Vagina (tissue), 2 donors: ENCODE measurements around the gene SLC17A9.

Experiments
- POLR2A ChIP-seq, 2 donors: fragments of 450-650 bp; IDR thresholded peaks; one replicate each; pipeline ENCODE4 v1.6.1; 2017; ENCODE audit warnings: antibody characterized with exemption in 2 of 2, mild to moderate bottlenecking in 2 of 2, moderate library complexity in 2 of 2
- POLR2AphosphoS5 ChIP-seq, 2 donors: sonication (generic); formaldehyde crosslinking; IDR thresholded peaks; one replicate each; pipeline ENCODE4 v1.9.0; 2017; ENCODE audit warnings: antibody characterized with exemption in 2 of 2, mild to moderate bottlenecking in 2 of 2, low read depth in 1 of 2; ENCODE audit not compliant: insufficient read depth in 1 of 2
- TF ChIP-seq, protein P1 (sequence below), 3 experiments: fragments of 450-650 bp in 2 of 3; fragments of 200-600 bp in 1 of 3; sonication (generic) in 1 of 3; IDR thresholded peaks; one replicate each; pipeline ENCODE4 v1.5.1; 2017 to 2019; ENCODE audit warnings: antibody characterized with exemption in 3 of 3, mild to moderate bottlenecking in 2 of 3, moderate library complexity in 2 of 3

GRCh38 chr20:63013207-63013606, 60.7 kb downstream of the SLC17A9 start:
- TF ChIP-seq, protein P1, sequence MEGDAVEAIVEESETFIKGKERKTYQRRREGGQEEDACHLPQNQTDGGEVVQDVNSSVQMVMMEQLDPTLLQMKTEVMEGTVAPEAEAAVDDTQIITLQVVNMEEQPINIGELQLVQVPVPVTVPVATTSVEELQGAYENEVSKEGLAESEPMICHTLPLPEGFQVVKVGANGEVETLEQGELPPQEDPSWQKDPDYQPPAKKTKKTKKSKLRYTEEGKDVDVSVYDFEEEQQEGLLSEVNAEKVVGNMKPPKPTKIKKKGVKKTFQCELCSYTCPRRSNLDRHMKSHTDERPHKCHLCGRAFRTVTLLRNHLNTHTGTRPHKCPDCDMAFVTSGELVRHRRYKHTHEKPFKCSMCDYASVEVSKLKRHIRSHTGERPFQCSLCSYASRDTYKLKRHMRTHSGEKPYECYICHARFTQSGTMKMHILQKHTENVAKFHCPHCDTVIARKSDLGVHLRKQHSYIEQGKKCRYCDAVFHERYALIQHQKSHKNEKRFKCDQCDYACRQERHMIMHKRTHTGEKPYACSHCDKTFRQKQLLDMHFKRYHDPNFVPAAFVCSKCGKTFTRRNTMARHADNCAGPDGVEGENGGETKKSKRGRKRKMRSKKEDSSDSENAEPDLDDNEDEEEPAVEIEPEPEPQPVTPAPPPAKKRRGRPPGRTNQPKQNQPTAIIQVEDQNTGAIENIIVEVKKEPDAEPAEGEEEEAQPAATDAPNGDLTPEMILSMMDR (IDR thresholded peaks at IDR 0.05), result no peak
- TF ChIP-seq POLR2A (IDR thresholded peaks at IDR 0.05) (no peak), POLR2AphosphoS5 (IDR thresholded peaks at IDR 0.05; ENCODE audit: insufficient read depth in 1 of 2, low read depth in 1 of 2) (no peak)
